Panc1 (cell line): ENCODE measurements around the gene B4GALNT1.

ENCODE experiments used
- POLR2AphosphoS5 ChIP-seq: IDR thresholded peaks from 2 replicates; pipeline ENCODE4 v1.6.1; 2012; ENCODE audit warnings: mild to moderate bottlenecking, low read depth, low read length, moderate library complexity
- TF ChIP-seq, protein P1 (sequence below): fragments of 450-650 bp; IDR thresholded peaks from 2 replicates; pipeline ENCODE4 v1.5.1; 2017; ENCODE audit warnings: mild to moderate bottlenecking

DNA sequence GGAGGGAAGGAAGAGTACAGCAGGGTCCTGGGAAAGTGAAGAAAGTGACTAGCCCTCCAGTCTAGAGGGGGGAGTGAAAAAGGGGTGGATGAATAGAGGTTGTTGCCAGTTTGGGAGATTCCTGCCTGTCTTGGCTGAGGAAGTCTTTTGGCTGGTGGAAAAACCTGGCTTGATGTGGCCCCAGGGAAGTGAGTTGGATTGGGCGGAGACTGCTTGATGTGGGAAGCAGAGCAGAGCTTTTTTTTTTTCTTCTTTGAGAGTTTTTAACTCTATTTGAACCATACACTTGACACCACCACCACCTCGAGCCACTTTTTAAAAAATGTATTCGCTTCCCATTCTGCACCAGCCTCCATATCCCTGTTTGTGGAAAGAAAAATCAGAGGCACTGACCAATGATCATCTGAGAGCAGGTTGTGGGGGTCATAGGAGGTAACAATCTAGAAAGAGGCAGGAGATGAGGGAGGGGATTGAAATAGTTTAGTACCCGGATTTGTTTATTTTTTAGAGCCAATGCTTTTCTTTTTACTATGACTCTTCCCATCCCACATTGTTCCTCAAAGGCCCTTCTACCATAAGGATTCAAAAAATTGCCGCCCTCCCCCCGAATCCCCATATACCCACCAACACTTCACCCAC lies 29.1 kb downstream of the B4GALNT1 start:
- TF ChIP-seq, protein P1, sequence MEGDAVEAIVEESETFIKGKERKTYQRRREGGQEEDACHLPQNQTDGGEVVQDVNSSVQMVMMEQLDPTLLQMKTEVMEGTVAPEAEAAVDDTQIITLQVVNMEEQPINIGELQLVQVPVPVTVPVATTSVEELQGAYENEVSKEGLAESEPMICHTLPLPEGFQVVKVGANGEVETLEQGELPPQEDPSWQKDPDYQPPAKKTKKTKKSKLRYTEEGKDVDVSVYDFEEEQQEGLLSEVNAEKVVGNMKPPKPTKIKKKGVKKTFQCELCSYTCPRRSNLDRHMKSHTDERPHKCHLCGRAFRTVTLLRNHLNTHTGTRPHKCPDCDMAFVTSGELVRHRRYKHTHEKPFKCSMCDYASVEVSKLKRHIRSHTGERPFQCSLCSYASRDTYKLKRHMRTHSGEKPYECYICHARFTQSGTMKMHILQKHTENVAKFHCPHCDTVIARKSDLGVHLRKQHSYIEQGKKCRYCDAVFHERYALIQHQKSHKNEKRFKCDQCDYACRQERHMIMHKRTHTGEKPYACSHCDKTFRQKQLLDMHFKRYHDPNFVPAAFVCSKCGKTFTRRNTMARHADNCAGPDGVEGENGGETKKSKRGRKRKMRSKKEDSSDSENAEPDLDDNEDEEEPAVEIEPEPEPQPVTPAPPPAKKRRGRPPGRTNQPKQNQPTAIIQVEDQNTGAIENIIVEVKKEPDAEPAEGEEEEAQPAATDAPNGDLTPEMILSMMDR = no peak
- no peak for TF ChIP-seq POLR2AphosphoS5
